Measurements from ENCODE around the gene U2AF2. TPM values are rescaled to one million over a fixed set of nuclear protein-coding genes. Genes with fewer than 3 reads are reported as not detected.

Gene U2AF2
- total RNA-seq, 1 experiment from 2014 or later: 343 TPM

DNA sequence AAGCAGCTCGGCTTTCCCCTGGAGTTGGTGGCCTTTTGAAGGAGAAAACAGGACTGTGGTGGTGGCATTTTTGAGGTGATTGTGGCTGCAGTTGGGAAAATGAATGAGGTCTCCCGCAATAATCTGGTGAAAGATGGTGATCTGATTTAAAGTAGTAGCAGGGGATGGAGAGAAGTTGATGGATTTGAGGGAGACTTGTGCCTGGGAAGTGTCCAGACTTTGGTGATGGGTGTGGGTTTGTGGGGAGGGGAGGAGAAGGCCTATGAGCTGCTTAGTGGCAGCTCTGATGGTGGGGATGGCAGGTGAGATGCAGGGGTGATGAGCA is 16.2 kb downstream of the U2AF2 start:
- ATAC-seq: no peak
- intact Hi-C loops (cut with micrococcal nuclease): loop anchor here (2.0 kb wide), 1 partner anchor 14 kb away; no protein-coding TSS in a partner anchor
- H3K4me2 ChIP-seq (ENCODE audit: low read length): no peak overlapping the region
- no TSS peak for BruUV-seq (replicated peaks)
- TF ChIP-seq EZH2phosphoT487 (IDR thresholded peaks at IDR 0.05; ENCODE audit: borderline replicate concordance, low read length) (no peak), CTCF (conservative IDR thresholded peaks at IDR 0.05; ENCODE audit: low read depth, low read length) (no peak), EZH2 (IDR thresholded peaks at IDR 0.05; ENCODE audit: low read length, unreplicated experiment) (no peak)
- no peak for DNase-seq
- H3K27me3 ChIP-seq (ENCODE audit: low read length): no peaks in the 10 kb centered on the region
- ChIA-PET POLR2A (ENCODE audit: unreplicated experiment) (interaction anchor here (0.6 kb wide), 1 partner anchor 112 kb away, joined by 10 read pairs; no protein-coding TSS in a partner anchor), CTCF (interaction anchor here (1.0 kb wide), 3 partner anchors 14 to 39 kb away, joined by 5 to 7 read pairs (median 7); partner anchors contain the start of gene U2AF2)
- H3F3A ChIP-seq (ENCODE audit: low read length, unreplicated experiment): peaks cover 12% of the 10 kb centered on the region
- no peak overlapping the region for H2AFZ ChIP-seq (ENCODE audit: low read length)
- peaks cover 43% of the 10 kb centered on the region for H4K20me1 ChIP-seq (ENCODE audit: low read length)
- no peak overlapping the region for H3K4me3 ChIP-seq (ENCODE audit: low read length)
- no peak overlapping the region for H3K9ac ChIP-seq (ENCODE audit: low read length)
- H3K36me3 ChIP-seq (ENCODE audit: low read depth, low read length): peaks cover 50% of the 10 kb centered on the region
- peaks cover 5% of the 10 kb centered on the region; the same call in 1 of the 2 replicates for H3K4me1 ChIP-seq (ENCODE audit: insufficient read depth, low read length)
- H3K27ac ChIP-seq (ENCODE audit: low read length): no peak overlapping the region
- H3K79me2 ChIP-seq (ENCODE audit: low read length): peaks cover 85% of the 10 kb centered on the region
- H3K9me2 ChIP-seq (replicated peaks; ENCODE audit: low read length): no peaks in the 10 kb centered on the region
- H3K9me3 ChIP-seq (ENCODE audit: low read length): no peaks in the 10 kb centered on the region

DNA sequence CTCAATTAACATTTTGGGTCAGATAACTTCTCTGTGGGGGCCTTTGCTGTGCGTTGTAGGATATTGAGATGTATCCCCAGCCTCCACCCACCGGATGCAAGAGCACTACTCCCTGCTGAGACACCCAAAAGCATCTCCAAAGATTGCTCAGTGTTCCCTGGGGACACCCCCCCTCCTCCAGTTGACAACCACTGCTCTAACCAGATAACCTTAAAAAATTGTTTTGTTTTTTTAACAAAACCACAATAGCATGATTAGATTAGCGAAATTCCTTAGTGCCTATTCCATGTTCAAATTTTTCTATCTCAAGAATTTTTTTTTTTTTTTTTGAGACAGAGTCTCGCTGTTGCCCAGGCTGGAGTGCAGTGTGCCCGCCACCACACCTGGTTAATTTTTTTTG is 17.6 kb downstream of the U2AF2 start:
- Histone ChIP-seq H3K4me1 (ENCODE audit: insufficient read depth, low read length) (peaks cover 14% of the 10 kb centered on the region), H2AFZ (ENCODE audit: low read length) (no peak overlapping the region), H3K4me3 (ENCODE audit: low read length) (no peak overlapping the region), H3K9me3 (ENCODE audit: low read length) (no peaks in the 10 kb centered on the region), H3K79me2 (ENCODE audit: low read length) (peaks cover 85% of the 10 kb centered on the region), H3K4me2 (ENCODE audit: low read length) (no peak overlapping the region), H3K9me2 (replicated peaks; ENCODE audit: low read length) (no peaks in the 10 kb centered on the region), H4K20me1 (ENCODE audit: low read length) (peaks cover 41% of the 10 kb centered on the region), H3K36me3 (ENCODE audit: low read depth, low read length) (peaks cover 36% of the 10 kb centered on the region), H3K27me3 (ENCODE audit: low read length) (no peaks in the 10 kb centered on the region), H3K27ac (ENCODE audit: low read length) (no peak overlapping the region), H3F3A (ENCODE audit: low read length, unreplicated experiment) (peaks cover 12% of the 10 kb centered on the region), H3K9ac (ENCODE audit: low read length) (no peak overlapping the region)
- TF ChIP-seq EZH2 (IDR thresholded peaks at IDR 0.05; ENCODE audit: low read length, unreplicated experiment): no peak
- TF ChIP-seq EZH2phosphoT487 (IDR thresholded peaks at IDR 0.05; ENCODE audit: borderline replicate concordance, low read length): no peak
- TF ChIP-seq CTCF (conservative IDR thresholded peaks at IDR 0.05; ENCODE audit: low read depth, low read length): no peak
- POLR2A ChIA-PET (ENCODE audit: unreplicated experiment): interaction anchor here (0.6 kb wide), 1 partner anchor 8 kb away, joined by 3 read pairs; no protein-coding TSS in a partner anchor
- intact Hi-C loops (cut with micrococcal nuclease): no loop called here
- CTCF ChIA-PET: no interaction called here
- DNase-seq (no peak), ATAC-seq (no peak)
- no TSS peak for BruUV-seq (replicated peaks)

- Histone ChIP-seq H3K4me3 (ENCODE audit: low read length) (no peak overlapping the region), H3K9ac (ENCODE audit: low read length) (no peak overlapping the region), H3K36me3 (ENCODE audit: low read depth, low read length) (peaks cover 37% of the 10 kb centered on the region), H3K27ac (ENCODE audit: low read length) (no peak overlapping the region), H3K9me2 (replicated peaks; ENCODE audit: low read length) (no peaks in the 10 kb centered on the region), H3K4me1 (ENCODE audit: insufficient read depth, low read length) (peaks cover 14% of the 10 kb centered on the region), H3K27me3 (ENCODE audit: low read length) (no peaks in the 10 kb centered on the region), H4K20me1 (ENCODE audit: low read length) (peaks cover 37% of the 10 kb centered on the region), H3K79me2 (ENCODE audit: low read length) (peaks cover 86% of the 10 kb centered on the region), H2AFZ (ENCODE audit: low read length) (no peak overlapping the region), H3K4me2 (ENCODE audit: low read length) (no peak overlapping the region), H3K9me3 (ENCODE audit: low read length) (no peaks in the 10 kb centered on the region), H3F3A (ENCODE audit: low read length, unreplicated experiment) (peaks cover 12% of the 10 kb centered on the region)
- TF ChIP-seq EZH2 (IDR thresholded peaks at IDR 0.05; ENCODE audit: low read length, unreplicated experiment): no peak
- no peak for TF ChIP-seq CTCF (conservative IDR thresholded peaks at IDR 0.05; ENCODE audit: low read depth, low read length)
- TF ChIP-seq EZH2phosphoT487 (IDR thresholded peaks at IDR 0.05; ENCODE audit: borderline replicate concordance, low read length): no peak
- ChIA-PET POLR2A (ENCODE audit: unreplicated experiment) (interaction anchor here (0.9 kb wide), 1 partner anchor 394 kb away, joined by 5 read pairs; no protein-coding TSS in a partner anchor), CTCF (no interaction called here)
- ATAC-seq (no peak), DNase-seq (no peak)
- intact Hi-C loops (cut with micrococcal nuclease): no loop called here
- no TSS peak for BruUV-seq (replicated peaks)
Measured at GRCh38 chr19:55673465-55673864, 18.6 kb downstream of the U2AF2 start.
